GM19328 (cell line): ENCODE measurements around the gene RYR2.

Experiments
- ATAC-seq: cut with Tn5 transposase; IDR thresholded peaks from one replicate; pipeline ENCODE4 v1.9.1; 2021; ENCODE audit warnings: mild to moderate bottlenecking, moderate library complexity; ENCODE audit not compliant: unreplicated experiment

RYR2 gene

DNA sequence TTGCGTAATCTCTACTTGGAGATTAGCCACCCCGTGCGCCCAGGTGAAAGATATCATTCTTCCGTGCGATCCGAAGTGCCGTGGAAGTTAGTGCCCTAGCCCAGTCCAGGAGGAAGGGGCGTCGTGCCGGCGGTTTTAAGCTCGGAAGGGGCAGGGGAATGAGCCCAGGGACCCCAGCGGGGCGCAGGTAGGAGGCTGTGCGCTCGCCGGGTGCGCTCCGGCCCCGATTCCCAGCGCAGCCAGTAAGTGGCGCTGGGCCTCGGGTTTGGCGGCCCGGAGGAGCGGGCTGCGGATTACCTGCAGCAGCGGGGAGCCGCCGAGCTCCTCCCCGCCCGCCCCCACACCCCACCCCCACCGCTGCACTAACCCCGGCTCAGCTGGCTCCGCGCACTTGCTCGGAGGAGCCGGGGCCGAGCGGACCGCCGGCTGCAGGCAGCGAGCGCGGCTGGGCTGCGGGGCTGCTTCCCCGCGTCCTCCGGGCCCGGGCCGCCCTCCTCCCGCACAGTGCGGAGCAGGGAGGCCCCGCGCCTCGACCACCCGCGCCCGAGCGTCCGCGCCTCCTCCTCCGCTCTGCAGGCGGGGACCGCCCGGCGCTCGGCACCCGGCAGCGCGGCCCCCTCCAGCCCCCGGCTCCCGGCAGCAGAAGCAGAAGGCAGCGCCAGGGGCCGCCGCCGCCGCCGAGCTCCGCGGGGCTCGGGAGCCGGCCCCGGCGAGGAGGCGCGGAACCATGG is at the start of gene RYR2:
Gene RYR2, plus strand, starts transcription at position 390 of the 731 bp plus-strand sequence. Its CDS starts 338 bp downstream, at position 728.
- no peak for ATAC-seq

GRCh38 chr1:236992449-236992848 is 49.5 kb upstream of the RYR2 start:
- ATAC-seq: no peak

DNA sequence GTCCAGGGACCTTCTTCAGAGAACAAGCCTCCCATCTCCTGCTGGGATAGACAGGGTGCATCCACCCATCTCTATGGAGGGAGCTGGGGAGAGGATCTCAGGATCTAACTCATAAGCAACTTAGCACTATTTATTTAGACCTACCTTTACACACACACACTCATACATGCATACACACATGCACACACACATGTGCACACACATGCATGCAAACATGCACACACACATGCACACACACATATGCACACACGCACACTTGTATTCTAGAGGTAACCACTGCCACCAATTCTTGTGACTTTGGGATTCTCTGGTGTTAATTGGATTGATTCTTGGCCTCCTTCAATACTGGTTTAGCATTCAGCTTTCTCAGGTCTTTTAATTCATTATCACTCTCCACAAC is 47.5 kb upstream of the RYR2 start:
- no peak for ATAC-seq

DNA sequence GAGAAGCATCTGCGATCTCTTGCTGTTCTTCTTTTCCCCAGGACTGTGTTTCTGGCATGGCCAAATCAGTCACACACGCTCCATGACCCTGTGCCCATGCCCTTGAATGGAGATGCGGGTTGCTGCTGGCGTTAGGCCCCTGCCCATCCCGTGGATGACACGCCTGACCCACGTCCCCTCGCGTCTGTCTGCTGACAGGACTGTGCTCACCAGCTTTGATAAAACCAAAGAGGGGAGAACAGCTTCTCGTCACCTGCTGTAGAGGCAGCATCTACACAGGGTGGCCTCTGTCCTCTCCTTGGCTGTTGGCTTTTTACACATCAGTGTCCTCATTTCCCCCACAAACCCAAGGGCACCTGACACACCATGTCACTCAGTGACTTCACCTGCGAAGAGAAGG is 44.6 kb upstream of the RYR2 start:
- ATAC-seq: no peak

- ATAC-seq: no peak
Observed at GRCh38 chr1:236997882-236998281, 44.1 kb upstream of the RYR2 start.

DNA sequence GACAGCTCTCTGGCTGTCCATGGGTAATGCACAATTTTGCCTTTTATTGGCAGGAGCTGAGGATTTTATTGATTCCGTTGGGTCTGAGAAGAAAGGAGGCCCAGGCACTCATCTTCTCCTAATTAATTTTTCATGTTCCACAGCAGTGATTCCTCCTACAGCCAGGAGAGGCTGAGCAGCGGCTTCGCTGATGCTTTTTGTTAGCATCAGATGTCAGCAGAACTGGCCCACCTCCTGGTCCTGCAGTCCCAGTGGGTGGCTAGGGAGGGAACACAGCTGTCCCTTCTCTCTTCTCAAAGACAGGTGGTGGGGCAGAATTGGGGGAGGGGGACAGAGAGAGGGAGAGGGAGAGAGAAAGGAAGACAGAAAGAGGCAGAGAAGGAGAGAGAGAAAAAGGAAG is 43.4 kb upstream of the RYR2 start:
- ATAC-seq: no peak

- ATAC-seq: no peak
Observed at GRCh38 chr1:237000191-237000590, 41.8 kb upstream of the RYR2 start.

- no peak for ATAC-seq
Observed at GRCh38 chr1:237003516-237003915, 38.5 kb upstream of the RYR2 start.

GRCh38 chr1:237004116-237004515 is 37.9 kb upstream of the RYR2 start, which contains the start of gene MT1HL1:
Gene MT1HL1, minus strand, starts transcription at chr1:237004441. Its CDS starts 69 bp downstream, at chr1:237004372.
- no peak for ATAC-seq

- ATAC-seq: no peak
Observed at GRCh38 chr1:237005674-237006073, 36.3 kb upstream of the RYR2 start.

- ATAC-seq: no peak
Observed at GRCh38 chr1:237007147-237007881, 34.7 kb upstream of the RYR2 start.

- ATAC-seq: no peak
Observed at GRCh38 chr1:237009611-237010010, 32.4 kb upstream of the RYR2 start.

DNA sequence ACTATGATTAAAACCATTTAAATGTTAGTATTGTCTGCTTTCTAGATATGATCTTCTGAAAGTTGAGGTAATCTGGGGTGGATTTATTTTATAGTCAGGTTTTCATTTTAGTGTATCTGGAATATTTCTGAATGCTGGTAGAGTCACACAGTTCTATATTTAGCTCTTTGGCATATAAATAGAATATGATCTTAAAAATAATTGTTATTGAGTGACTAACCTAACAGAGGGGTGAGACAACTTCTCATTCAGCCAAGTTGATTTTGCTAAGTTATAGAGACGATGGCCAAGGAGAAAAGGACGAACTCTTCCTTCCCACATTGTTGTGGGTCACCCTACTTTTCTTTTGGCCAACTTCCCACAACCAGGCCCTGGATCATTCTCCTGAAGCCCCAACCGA is 30.6 kb upstream of the RYR2 start:
- no peak for ATAC-seq

DNA sequence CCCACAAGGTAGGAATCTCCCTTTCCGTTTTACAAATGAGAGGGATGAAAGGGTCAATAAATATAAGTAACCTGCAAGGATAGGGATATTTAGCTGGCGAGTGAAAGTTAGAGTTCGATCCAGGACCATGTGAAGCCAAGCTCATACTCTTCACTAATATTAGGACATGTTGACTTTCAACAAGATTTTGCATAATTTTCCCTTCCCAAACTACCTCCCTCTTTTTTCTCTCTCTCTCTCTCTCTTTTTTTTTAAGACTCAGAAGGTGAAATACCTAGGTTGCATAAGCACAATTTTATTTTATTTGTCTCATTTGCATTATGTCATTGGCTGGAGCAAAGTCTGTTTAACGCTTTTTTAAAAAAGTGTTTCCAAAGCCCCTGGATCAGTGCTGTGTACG is 29.6 kb upstream of the RYR2 start:
- no peak for ATAC-seq

DNA sequence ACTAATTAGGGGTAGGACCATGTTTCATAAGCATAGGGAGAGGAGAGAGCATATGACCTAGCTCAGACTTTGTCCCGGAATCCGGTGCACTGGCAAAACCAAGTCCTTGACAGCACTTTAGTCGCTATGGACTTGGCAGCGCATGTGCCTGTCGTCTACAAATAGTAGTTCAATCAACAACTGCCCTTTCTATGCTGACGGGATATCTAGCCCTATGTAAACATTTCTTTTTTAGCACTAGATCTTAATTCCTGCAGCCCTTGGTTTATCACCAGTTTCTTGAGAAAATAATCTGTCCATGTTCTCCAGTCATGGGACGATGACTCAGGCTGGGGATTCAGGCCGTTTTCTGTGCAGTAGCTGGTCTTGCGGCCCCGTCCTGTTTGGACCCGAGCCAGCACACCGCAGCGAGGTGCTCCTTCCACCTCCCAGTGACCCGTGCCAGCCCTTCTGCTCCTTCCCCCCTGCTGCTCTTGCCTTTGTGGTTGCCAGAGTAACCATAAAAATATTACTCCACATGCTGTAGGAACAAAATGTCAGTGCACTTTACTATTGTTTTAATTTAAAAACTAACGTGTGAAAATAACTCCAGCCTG is 29.1 kb upstream of the RYR2 start:
- ATAC-seq: no peak

DNA sequence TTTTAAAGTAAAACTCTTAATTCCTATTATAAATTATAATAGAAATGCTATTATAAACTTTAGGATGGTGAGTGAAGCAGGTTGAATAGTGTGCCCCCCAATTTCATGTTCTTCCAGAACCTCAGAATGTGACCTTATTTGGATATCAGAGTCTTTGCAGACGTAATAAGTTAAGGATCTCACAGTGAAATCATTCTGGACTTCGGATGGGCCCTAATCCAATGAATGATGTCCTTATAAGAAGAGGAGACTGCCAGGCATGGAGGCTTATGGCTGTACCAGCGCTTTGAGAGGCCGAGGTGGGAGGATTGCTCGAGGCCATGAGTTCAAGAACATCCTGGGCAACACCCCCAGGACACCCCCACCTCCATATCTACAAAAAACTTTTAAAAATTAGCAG is 28.4 kb upstream of the RYR2 start:
- no peak for ATAC-seq

DNA sequence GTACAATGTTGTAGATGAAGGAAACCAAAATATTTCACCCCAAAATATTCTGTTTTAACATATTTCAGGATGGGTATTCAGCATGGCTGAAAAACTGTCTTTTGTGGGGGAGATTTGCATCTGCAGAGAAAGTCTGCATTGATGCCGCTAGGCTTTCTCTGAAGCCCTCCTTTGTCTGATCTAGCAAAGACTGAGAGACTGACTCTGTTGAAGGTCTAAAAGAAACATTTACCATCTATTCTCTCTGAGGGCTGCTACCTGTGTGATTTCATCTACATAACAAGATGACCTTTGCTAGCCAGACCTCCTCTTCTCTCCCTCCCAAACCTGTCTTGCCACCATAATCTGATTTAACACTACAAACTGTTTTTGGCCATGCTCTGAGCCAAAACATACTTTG is 25.4 kb upstream of the RYR2 start:
- no peak for ATAC-seq

DNA sequence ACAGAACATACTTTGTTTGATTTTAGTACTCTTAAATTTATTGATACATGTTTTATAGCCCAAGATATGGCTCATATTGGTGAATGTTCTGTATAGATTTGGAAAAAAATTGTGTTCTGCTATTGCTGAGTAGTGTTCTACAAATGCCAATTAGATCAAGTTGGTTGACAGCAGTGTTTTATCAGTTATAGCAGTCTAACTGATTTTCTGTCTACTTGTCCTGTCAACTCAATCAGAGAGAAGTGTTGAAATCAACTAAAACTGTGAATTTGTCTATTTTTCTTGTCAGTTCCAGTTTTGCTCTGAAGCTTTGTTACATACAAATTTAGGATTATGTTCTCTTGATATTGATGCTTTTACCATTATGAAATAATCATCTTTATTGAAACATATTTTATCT is 23.1 kb upstream of the RYR2 start:
- ATAC-seq: no peak

- no peak for ATAC-seq
Observed at GRCh38 chr1:237025358-237026074, 16.5 kb upstream of the RYR2 start.

DNA sequence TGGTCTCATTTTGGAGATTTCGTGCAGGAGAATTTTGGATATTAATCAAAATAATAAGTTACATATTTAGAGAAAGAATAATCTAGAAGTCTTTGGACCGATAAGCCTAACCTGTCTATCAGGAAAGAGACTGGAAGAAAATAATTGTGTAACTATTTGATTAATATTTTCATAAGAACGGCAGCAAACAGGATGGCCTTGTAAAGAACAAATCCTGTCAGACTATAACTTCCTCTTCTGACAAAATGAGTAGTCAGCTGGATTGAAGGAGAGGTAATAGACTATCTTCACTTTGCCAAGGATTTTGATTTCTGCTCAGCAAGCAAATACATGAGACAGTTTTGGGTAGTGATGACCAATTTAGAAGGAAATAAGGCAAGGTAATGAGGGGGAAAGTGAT is 12.7 kb upstream of the RYR2 start:
- no peak for ATAC-seq

GRCh38 chr1:237029850-237030535 is 12.0 kb upstream of the RYR2 start:
- ATAC-seq: no peak
